HG03442 (cell line): ENCODE measurements around the gene FXYD7.

ENCODE experiments used
- ATAC-seq: cut with Tn5 transposase; IDR thresholded peaks from one replicate; pipeline ENCODE4 v1.9.1; 2021; ENCODE audit warnings: mild to moderate bottlenecking, moderate library complexity; ENCODE audit not compliant: unreplicated experiment

Gene FXYD7

DNA sequence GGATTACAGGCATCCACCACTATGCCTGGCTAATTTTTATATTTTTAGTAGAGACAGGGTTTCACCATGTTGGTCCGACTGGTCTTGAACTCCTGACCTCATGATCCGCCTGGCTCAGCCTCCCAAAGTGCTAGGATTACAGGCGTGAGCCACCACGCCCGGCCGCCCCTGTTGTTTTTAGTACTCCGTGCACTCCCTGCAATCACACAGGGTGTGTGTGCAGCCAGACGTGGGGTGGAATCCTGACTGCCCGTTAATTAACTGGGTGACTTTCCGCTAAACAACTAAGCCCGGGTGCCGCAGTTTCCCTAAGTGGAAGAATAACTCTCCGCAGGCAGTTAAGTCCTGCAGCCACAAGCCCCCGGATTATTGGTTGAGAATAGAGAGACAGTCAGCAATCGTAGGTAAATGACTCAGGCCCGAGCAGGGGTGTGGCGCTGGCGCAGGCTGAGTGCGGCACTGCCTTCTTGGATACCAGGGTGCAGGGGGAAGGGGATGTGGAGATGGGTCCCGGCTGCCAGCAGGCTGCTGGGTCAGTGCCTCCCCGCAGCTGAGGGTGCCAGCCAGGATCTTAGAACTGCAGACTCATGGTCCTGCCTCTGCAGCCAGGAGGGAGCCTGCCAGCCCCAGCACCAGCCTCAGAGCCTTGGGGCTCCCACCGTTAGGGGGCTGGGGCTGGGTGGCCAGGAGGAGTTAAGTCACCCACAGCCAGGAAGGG, 33.5 kb upstream of the FXYD7 start:
- ATAC-seq, result no peak

- ATAC-seq, result no peak
Measured at GRCh38 chr19:35110974-35111373, 32.1 kb upstream of the FXYD7 start.

- no peak for ATAC-seq
Measured at GRCh38 chr19:35112995-35113688, 29.9 kb upstream of the FXYD7 start.

DNA sequence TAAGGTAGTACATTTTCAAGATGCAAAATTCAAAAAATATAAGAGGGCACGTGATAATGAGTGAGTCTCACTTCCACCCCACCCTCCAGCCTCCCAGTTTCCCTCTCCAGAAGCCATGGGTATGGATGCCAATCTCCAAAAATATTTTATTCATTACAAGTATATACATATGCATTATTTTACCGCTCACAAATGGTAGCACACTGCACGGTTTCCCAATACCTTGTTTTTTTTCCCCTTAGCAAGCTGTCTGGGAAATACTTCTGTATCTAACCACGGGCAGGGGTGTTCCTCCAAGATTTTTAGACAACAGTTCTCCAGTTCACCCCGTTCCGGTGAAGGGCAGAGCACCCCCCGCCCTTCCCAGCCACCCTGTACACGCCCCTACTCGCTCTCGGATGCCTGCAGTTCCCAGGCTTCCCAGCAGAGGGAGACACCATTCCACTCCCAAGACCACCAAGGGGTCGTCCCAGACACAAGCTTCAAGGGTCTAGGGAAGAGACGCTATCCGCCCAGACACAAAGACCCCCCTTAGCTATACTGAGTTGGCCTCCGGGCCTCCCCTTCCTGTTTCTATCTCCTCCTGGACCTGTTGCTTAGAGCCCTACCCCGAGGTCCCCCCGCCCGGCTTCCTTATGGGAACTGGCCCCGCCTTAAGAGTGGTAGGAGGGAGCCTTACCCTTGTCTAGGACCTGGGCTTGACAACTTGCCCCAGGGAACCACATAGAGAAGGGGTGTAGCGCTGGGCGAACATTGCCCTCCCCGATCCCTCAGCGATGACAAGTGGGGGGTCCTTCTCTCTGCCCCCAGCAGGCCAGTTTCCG, 28.5 kb upstream of the FXYD7 start:
- ATAC-seq, result no peak

DNA sequence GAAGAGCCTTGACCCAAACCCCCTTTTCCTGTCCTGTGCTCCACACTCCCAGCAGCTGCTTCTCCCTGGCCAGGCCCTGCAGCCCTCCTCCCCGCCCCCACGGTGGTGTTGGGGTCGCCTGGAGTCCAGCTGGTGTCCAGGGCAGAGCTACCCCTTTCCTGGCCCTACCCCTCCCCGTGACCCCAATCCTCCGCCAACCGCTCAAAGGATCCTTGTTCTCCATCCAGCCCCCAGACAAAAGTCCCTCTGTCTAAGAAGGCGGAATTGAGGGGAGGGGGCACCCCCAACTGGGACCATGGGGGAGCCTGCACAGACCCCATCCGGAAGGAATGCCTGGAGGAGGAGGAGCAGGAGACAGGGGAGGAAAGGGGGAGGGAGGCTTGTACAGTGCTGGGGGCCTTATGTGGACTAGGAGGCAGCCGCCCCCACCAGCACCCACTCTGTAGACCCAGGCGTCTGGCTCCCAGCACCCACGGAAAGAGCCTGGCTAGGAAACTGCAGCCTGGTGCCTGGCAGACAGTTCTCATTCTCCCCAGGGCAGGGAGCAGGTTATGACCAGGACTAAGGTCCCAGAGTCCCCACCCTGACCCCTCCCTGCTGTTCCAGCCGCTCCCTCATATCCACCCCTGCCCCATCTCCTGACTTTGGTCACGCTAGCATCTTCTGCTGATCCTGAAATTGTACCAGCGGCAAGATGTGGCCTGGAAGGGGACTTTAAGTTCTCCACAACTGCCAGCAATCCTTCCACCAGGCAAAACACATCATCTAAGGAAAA, 27.7 kb upstream of the FXYD7 start, which contains the start of gene FXYD3:
Gene FXYD3 (plus strand): TSS at position 647 of the 775 bp plus-strand sequence. CDS start 3,554 bp downstream, outside the sequence.
- ATAC-seq, result no peak

DNA sequence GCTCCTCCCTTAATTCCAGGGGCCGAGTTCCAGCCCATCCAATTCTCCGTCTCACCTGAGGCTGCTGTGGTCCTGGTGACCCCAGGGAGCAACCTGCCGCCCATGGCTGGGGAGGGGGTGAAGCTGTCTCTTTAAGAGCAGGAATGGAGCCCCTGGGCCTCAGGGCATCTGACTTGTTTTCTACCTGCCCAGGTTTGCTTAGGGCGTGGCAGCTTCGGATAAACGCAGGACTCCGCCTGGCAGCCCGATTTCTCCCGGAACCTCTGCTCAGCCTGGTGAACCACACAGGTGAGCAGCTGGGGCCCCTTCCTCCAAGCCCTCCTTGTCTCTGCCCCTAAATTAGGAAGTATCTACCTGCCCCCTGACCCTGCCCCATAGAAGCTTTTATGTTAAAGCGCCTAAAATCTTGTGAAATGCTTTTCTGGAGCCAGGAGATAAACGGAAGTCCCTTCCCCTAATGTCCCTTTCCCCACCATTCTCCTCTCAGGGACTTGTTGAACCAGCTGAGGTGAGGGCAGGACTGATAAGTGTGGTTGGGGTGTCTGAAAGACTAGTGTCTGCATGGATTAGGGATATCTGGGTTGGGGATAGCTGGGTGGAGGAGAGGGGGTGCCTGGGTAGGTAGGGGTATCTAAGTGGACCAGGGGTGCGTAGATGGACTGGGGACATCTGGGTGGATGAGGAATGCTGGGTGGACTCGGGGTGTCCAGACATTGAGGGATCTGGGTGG, 26.8 kb upstream of the FXYD7 start:
- ATAC-seq, result no peak

GRCh38 chr19:35117116-35117515, 25.9 kb upstream of the FXYD7 start:
- ATAC-seq, result no peak

- no peak for ATAC-seq
Measured at GRCh38 chr19:35117799-35118198, 25.3 kb upstream of the FXYD7 start.

DNA sequence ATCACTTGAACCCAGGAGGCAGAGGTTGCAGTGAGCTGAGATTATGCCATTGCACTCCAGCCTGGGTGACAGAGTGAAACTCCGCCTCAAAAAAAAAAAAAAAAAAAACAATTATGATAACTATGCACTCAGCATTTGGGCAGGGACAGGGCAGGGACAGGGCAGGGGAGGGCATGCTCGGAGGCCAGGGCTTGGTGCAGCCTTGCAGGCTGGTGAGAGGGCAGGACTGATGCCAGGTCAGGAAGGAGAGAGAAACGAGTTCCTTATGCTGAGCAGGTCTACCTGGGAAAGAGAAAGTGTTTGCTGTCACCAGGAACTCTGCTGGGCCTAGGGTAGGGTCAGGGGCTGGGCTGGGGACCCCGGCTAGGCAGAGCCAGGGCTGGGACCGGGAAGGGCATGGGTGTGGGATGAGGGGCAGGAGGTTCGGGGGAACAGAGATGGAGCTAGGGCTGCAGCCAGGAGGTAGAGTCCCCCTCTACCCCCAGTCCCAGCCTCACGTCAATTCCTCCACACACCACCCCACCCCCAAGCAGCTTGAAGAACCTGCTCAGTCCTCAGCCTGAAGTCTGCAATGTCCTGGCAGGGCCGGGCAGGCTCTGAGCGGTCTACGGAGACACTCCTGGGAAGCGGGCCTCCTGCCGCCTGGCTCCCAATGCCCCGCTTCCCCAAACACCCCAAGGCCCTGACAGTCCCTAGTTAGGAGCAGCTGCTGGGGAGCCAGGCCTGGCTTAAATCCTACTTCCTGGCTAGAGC, 24.6 kb upstream of the FXYD7 start:
- ATAC-seq, result no peak

DNA sequence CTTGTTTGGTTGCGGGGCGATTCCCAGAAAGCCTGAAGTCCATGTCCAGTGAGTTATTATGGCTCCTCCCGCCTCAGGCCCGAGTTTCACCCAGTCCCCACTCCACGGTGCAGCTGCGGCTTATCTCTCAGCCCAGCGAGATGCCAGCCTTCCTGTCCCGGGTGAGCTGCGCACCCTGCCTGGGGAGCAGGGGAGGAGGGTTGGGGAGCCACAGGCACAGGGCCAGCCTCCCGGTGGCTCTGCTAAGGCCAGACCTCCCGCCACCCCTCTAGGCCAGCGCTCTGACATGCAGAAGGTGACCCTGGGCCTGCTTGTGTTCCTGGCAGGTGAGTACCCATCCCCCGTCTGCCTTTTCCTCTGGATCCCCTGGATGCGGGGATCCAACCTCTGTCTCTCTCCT, 24.0 kb upstream of the FXYD7 start:
- ATAC-seq, result no peak

GRCh38 chr19:35119578-35120155, 23.4 kb upstream of the FXYD7 start:
- ATAC-seq, result no peak

DNA sequence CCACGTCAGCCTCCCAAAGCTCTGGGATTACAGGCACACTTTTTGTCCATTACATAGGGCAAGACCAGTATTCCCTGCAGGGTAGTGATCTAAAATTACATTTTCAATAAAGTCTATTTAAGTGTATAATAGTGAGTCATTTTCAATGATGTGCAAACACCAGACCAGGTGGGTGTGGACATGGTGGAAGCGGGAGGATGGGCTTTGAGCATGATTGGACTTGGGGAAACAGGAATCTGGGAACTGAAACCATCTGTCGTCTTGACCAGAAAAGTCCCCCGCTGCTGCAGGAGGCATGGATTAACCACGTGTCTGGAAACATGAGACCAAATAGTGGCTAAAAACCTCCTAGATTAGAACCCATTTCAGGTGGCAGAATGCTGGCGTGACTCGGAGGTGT, 22.6 kb upstream of the FXYD7 start:
- no peak for ATAC-seq

- no peak for ATAC-seq
Measured at GRCh38 chr19:35120898-35121297, 22.2 kb upstream of the FXYD7 start.

GRCh38 chr19:35122687-35123551, 20.1 kb upstream of the FXYD7 start:
- no peak for ATAC-seq

GRCh38 chr19:35123573-35123972, 19.5 kb upstream of the FXYD7 start:
- no peak for ATAC-seq

GRCh38 chr19:35124098-35125060, 18.7 kb upstream of the FXYD7 start:
- peak; percentile 75 for ATAC-seq

- ATAC-seq, result no peak
Measured at GRCh38 chr19:35125270-35125717, 17.8 kb upstream of the FXYD7 start.
